Measurements from ENCODE around the gene CCR6. TPM values are rescaled to one million over a fixed set of nuclear protein-coding genes. Genes with fewer than 3 reads are reported as not detected.
"Not testable (repeated sequence)": the region's sequence is repeated elsewhere in the genome, so short reads cannot be mapped to it uniquely, and the experiment has no call there.

Gene CCR6
- total RNA-seq, 4 donors from 2014 or later = 1.3 TPM; not detected in 3

- Histone ChIP-seq H3K9me3 (no peaks in the 10 kb centered on the region), H3K27me3 (no peaks in the 10 kb centered on the region), H3K4me3 (no peak overlapping the region), H3K4me1 (no peaks in the 10 kb centered on the region), H3K27ac (no peak overlapping the region), H3K36me3 (no peaks in the 10 kb centered on the region)
- intact Hi-C loops (cut with DNase I; ENCODE audit: low total_unique reads) = no loop called here
- no peak for TF ChIP-seq EP300 (IDR thresholded peaks at IDR 0.05; ENCODE audit: low read depth)
- TF ChIP-seq CTCF (IDR thresholded peaks at IDR 0.05) = no peak
- TF ChIP-seq POLR2A (IDR thresholded peaks at IDR 0.05) = no peak
- TF ChIP-seq POLR2AphosphoS5 (IDR thresholded peaks at IDR 0.05) = no peak
- in situ Hi-C loops (cut with MboI; ENCODE audit: low pct_ligation_motif_present in 1 of 4, low pct_unique_long_range_greater_than_20kb in 1 of 4, low sequenced_read_pairs in 3 of 4) = no loop called here
- DNase-seq = no peak
- WGBS, 2 donors (ENCODE audit: low coverage in 1 of 2) = 81 to 86% methylated on average over 4 to 8 of the region's 8 CpGs
Measured at GRCh38 chr6:167078745-167079144, 44.2 kb upstream of the CCR6 start.

GRCh38 chr6:167079853-167080297, 43.0 kb upstream of the CCR6 start:
- Histone ChIP-seq H3K36me3 (no peaks in the 10 kb centered on the region), H3K27me3 (no peaks in the 10 kb centered on the region), H3K4me1 (no peaks in the 10 kb centered on the region), H3K27ac (no peak overlapping the region), H3K4me3 (no peak overlapping the region), H3K9me3 (no peaks in the 10 kb centered on the region)
- TF ChIP-seq POLR2AphosphoS5 (IDR thresholded peaks at IDR 0.05) (no peak), POLR2A (IDR thresholded peaks at IDR 0.05) (no peak), CTCF (IDR thresholded peaks at IDR 0.05) (no peak), EP300 (IDR thresholded peaks at IDR 0.05; ENCODE audit: low read depth) (no peak)
- intact Hi-C loops (cut with DNase I; ENCODE audit: low total_unique reads) = no loop called here
- 63 to 83% methylated on average over 2 to 11 of the region's 11 CpGs for WGBS, 2 donors (ENCODE audit: low coverage in 1 of 2)
- peak; percentile 54 for DNase-seq
- in situ Hi-C loops (cut with MboI; ENCODE audit: low pct_ligation_motif_present in 1 of 4, low pct_unique_long_range_greater_than_20kb in 1 of 4, low sequenced_read_pairs in 3 of 4) = no loop called here

GRCh38 chr6:167087857-167088354, 35.0 kb upstream of the CCR6 start:
- Histone ChIP-seq H3K27ac (no peak overlapping the region), H3K4me1 (peaks cover 0 to 7% (median 0%) of the 10 kb centered on the region in 4 donors), H3K36me3 (no peaks in the 10 kb centered on the region), H3K4me3 (no peak overlapping the region), H3K27me3 (no peaks in the 10 kb centered on the region), H3K9me3 (peaks cover 5 to 6% of the 10 kb centered on the region in 2 donors)
- intact Hi-C loops (cut with DNase I; ENCODE audit: low total_unique reads) (no loop called here), in situ Hi-C loops (cut with MboI; ENCODE audit: low pct_ligation_motif_present in 1 of 4, low pct_unique_long_range_greater_than_20kb in 1 of 4, low sequenced_read_pairs in 3 of 4) (no loop called here)
- DNase-seq = no peak
- no peak for TF ChIP-seq POLR2A (IDR thresholded peaks at IDR 0.05)
- TF ChIP-seq CTCF (IDR thresholded peaks at IDR 0.05) = no peak
- TF ChIP-seq POLR2AphosphoS5 (IDR thresholded peaks at IDR 0.05) = no peak
- TF ChIP-seq EP300 (IDR thresholded peaks at IDR 0.05; ENCODE audit: low read depth) = no peak
- WGBS, 2 donors (ENCODE audit: low coverage in 1 of 2) = 90 to 100% methylated on average over 1 to 3 of the region's 3 CpGs

GRCh38 chr6:167088741-167089140, 34.2 kb upstream of the CCR6 start:
- in situ Hi-C loops (cut with MboI; ENCODE audit: low pct_ligation_motif_present in 1 of 4, low pct_unique_long_range_greater_than_20kb in 1 of 4, low sequenced_read_pairs in 3 of 4); H3K36me3 ChIP-seq; H3K9me3 ChIP-seq: not testable (repeated sequence)

More at GRCh38 chr6:167088741-167089140, 34.2 kb upstream of the CCR6 start:
- DNase-seq; H3K4me3 ChIP-seq; H3K27me3 ChIP-seq; H3K27ac ChIP-seq; H3K4me1 ChIP-seq; intact Hi-C loops (cut with DNase I; ENCODE audit: low total_unique reads): not testable (repeated sequence)
